Measurements from ENCODE around the gene ATG16L1. TPM values are rescaled to one million over a fixed set of nuclear protein-coding genes. Genes with fewer than 3 reads are reported as not detected.

Gene ATG16L1
- total and polyA plus RNA-seq, 4 experiments from 2014 or later = 12.3 to 89.4 (median 50.5) TPM

Other genes with a start within 250 kb of the ATG16L1 start
- not detected for gene NGEF, start 238.4 kb upstream of the ATG16L1 start, total RNA-seq
- not detected for gene NGEF, start 238.4 kb upstream of the ATG16L1 start, polyA plus RNA-seq
- gene NEU2, start 219.0 kb upstream of the ATG16L1 start, total RNA-seq = not detected
- gene NEU2, start 219.0 kb upstream of the ATG16L1 start, polyA plus RNA-seq = not detected
- 100 to 1,000 TPM; 117 to 127 TPM for gene INPP5D, start 191.3 kb upstream of the ATG16L1 start, total RNA-seq
- gene INPP5D, start 191.3 kb upstream of the ATG16L1 start, polyA plus RNA-seq = 100 to 1,000 TPM in 1 of 2 donors, 10 to 100 TPM in 1; 29.6 to 125 TPM
- under 1 TPM in 1 of 2 experiments, not detected in 1; 0.06 TPM for gene SAG, start 56.1 kb downstream of the ATG16L1 start, total RNA-seq
- not detected for gene SAG, start 56.1 kb downstream of the ATG16L1 start, polyA plus RNA-seq
- 100 to 1,000 TPM; 129 to 136 TPM for gene DGKD, start 102.8 kb downstream of the ATG16L1 start, total RNA-seq
- 10 to 100 TPM in 1 of 2 donors, 1 to 10 TPM in 1; 8.9 to 28.1 TPM for gene DGKD, start 102.8 kb downstream of the ATG16L1 start, polyA plus RNA-seq